Duodenal mucosa (tissue), 2 donors: ENCODE measurements around the gene GRIN3A.
"Not testable (repeated sequence)": the region's sequence is repeated elsewhere in the genome, so short reads cannot be mapped to it uniquely, and the experiment has no call there.

Source experiments
- H3K27ac ChIP-seq: one replicate; pipeline ENCODE4 v1.7.0; 2013; ENCODE audit warnings: low read depth, low read length
- H3K27me3 ChIP-seq, 2 donors: one replicate each; pipeline ENCODE4 v1.7.0; 2013; ENCODE audit warnings: low read length in 2 of 2, control low read depth in 1 of 2; ENCODE audit not compliant: insufficient read depth in 2 of 2, control insufficient read depth in 1 of 2
- H3K36me3 ChIP-seq, 2 donors: one replicate each; pipeline ENCODE4 v1.7.0; 2013; ENCODE audit warnings: low read length in 2 of 2, control low read depth in 1 of 2; ENCODE audit not compliant: insufficient read depth in 2 of 2, control insufficient read depth in 1 of 2
- H3K4me1 ChIP-seq, 2 donors: one replicate each; pipeline ENCODE4 v1.7.0; 2013; ENCODE audit warnings: low read length in 2 of 2, control low read depth in 1 of 2; ENCODE audit not compliant: insufficient read depth in 2 of 2, control insufficient read depth in 1 of 2
- H3K4me3 ChIP-seq, 2 donors: one replicate each; pipeline ENCODE4 v1.7.0; 2013; ENCODE audit warnings: low read length in 2 of 2, low read depth in 1 of 2
- H3K9ac ChIP-seq, 2 donors: one replicate each; pipeline ENCODE4 v1.7.0; 2013; ENCODE audit warnings: low read length in 2 of 2, low read depth in 1 of 2
- H3K9me3 ChIP-seq, 2 donors: one replicate each; pipeline ENCODE4 v1.7.0; 2013; ENCODE audit warnings: low read length in 2 of 2, control low read depth in 1 of 2; ENCODE audit not compliant: control insufficient read depth in 1 of 2

The GRIN3A gene

GRCh38 chr9:101569741-101570501 is 168.5 kb downstream of the GRIN3A start:
- no peaks in the 10 kb centered on the region for H3K4me1 ChIP-seq
- no peaks in the 10 kb centered on the region for H3K9me3 ChIP-seq
- no peak overlapping the region for H3K27ac ChIP-seq
- peaks cover 3 to 25% of the 10 kb centered on the region in 2 donors for H3K36me3 ChIP-seq
- no peaks in the 10 kb centered on the region for H3K27me3 ChIP-seq
- no peak overlapping the region for H3K4me3 ChIP-seq
- H3K9ac ChIP-seq, result no peak overlapping the region

- Histone ChIP-seq H3K9me3 (no peaks in the 10 kb centered on the region), H3K36me3 (peaks cover 12 to 36% of the 10 kb centered on the region in 2 donors), H3K27ac (no peak overlapping the region), H3K27me3 (no peaks in the 10 kb centered on the region), H3K4me3 (no peak overlapping the region), H3K4me1 (no peaks in the 10 kb centered on the region), H3K9ac (no peak overlapping the region)
These were observed 170.6 kb downstream of the GRIN3A start for GRCh38 chr9:101567725-101568350.

- H3K4me1 ChIP-seq, result no peaks in the 10 kb centered on the region
- peaks cover 17 to 43% of the 10 kb centered on the region in 2 donors for H3K36me3 ChIP-seq
- no peak overlapping the region for H3K4me3 ChIP-seq
These were observed 171.3 kb downstream of the GRIN3A start for GRCh38 chr9:101566904-101567724.

GRCh38 chr9:101564252-101564651 is 174.2 kb downstream of the GRIN3A start:
- H3K27me3 ChIP-seq, result no peaks in the 10 kb centered on the region
- no peaks in the 10 kb centered on the region for H3K4me1 ChIP-seq
- no peak overlapping the region for H3K4me3 ChIP-seq
- no peak overlapping the region for H3K9ac ChIP-seq
- peaks cover 32 to 67% of the 10 kb centered on the region in 2 donors for H3K36me3 ChIP-seq
- no peaks in the 10 kb centered on the region for H3K9me3 ChIP-seq
- H3K27ac ChIP-seq, result no peak overlapping the region

More at GRCh38 chr9:101566904-101567724, 171.3 kb downstream of the GRIN3A start:
- Histone ChIP-seq H3K9me3 (no peaks in the 10 kb centered on the region), H3K27ac (no peak overlapping the region), H3K27me3 (no peaks in the 10 kb centered on the region), H3K9ac (no peak overlapping the region)

- Histone ChIP-seq H3K36me3 (peaks cover 32 to 67% of the 10 kb centered on the region in 2 donors), H3K9me3 (peaks cover 0 to 3% of the 10 kb centered on the region in 2 donors), H3K4me1 (no peaks in the 10 kb centered on the region), H3K27me3 (no peaks in the 10 kb centered on the region), H3K27ac (no peak overlapping the region), H3K4me3 (no peak overlapping the region), H3K9ac (no peak overlapping the region)
These were observed 175.5 kb downstream of the GRIN3A start for GRCh38 chr9:101562966-101563365.

GRCh38 chr9:101561740-101562139 is 176.7 kb downstream of the GRIN3A start:
- Histone ChIP-seq H3K27ac (no peak overlapping the region), H3K4me3 (no peak overlapping the region), H3K9ac (no peak overlapping the region), H3K36me3 (peaks cover 32 to 78% of the 10 kb centered on the region in 2 donors), H3K9me3 (peaks cover 0 to 3% of the 10 kb centered on the region in 2 donors), H3K27me3 (no peaks in the 10 kb centered on the region), H3K4me1 (no peaks in the 10 kb centered on the region)

- not testable (repeated sequence) for H3K9me3 ChIP-seq, H3K27ac ChIP-seq, H3K27me3 ChIP-seq, H3K9ac ChIP-seq, H3K4me1 ChIP-seq, H3K4me3 ChIP-seq
- H3K36me3 ChIP-seq, result peaks cover 48 to 91% of the 10 kb centered on the region in 2 donors
These were observed 188.9 kb downstream of the GRIN3A start for GRCh38 chr9:101549472-101550098.

- no peaks in the 10 kb centered on the region for H3K4me1 ChIP-seq
- H3K4me3 ChIP-seq, result no peak overlapping the region
- no peaks in the 10 kb centered on the region for H3K9me3 ChIP-seq
- no peak overlapping the region for H3K9ac ChIP-seq
- no peak overlapping the region for H3K27ac ChIP-seq
- no peaks in the 10 kb centered on the region for H3K27me3 ChIP-seq
- peaks cover 23 to 75% of the 10 kb centered on the region in 2 donors for H3K36me3 ChIP-seq
These were observed 195.2 kb downstream of the GRIN3A start for GRCh38 chr9:101543098-101543735.

- Histone ChIP-seq H3K36me3 (peaks cover 23 to 65% of the 10 kb centered on the region in 2 donors), H3K27me3 (no peaks in the 10 kb centered on the region)
These were observed 198.4 kb downstream of the GRIN3A start for GRCh38 chr9:101540069-101540468.

More at GRCh38 chr9:101540069-101540468, 198.4 kb downstream of the GRIN3A start:
- Histone ChIP-seq H3K9me3 (no peaks in the 10 kb centered on the region), H3K4me1 (peaks cover 0 to 8% of the 10 kb centered on the region in 2 donors), H3K4me3 (no peak overlapping the region), H3K9ac (no peak overlapping the region), H3K27ac (no peak overlapping the region)
